Stimulated activated CD4-positive, alpha-beta T cell treated with anti-CD3 and anti-CD28 coated beads, Interleukin-1b, Interleukin-23, amount 100 ng/mL, for 4 hours (primary cell): ENCODE results near the gene KRT81.
"Not testable (repeated sequence)": the region's sequence is repeated elsewhere in the genome, so short reads cannot be mapped to it uniquely, and the experiment has no call there.

Source experiments
- DNase-seq, 2 donors: peaks; one replicate each; pipeline ENCODE4 v3.0.0-alpha.2; 2020; ENCODE audit warnings: low read depth in 2 of 2

The KRT81 gene

GRCh38 chr12:52241205-52241842, 50.0 kb downstream of the KRT81 start:
- DNase-seq = no peak

GRCh38 chr12:52240247-52240646, 51.1 kb downstream of the KRT81 start:
- DNase-seq = not testable (repeated sequence)

GRCh38 chr12:52239767-52240166, 51.6 kb downstream of the KRT81 start:
- DNase-seq = no peak

- no peak for DNase-seq
Measured at GRCh38 chr12:52238916-52239646, 52.3 kb downstream of the KRT81 start.

GRCh38 chr12:52238207-52238840, 53.0 kb downstream of the KRT81 start:
- no peak for DNase-seq

- no peak for DNase-seq
Measured at GRCh38 chr12:52236386-52237050, 54.8 kb downstream of the KRT81 start.
